Naive thymus-derived CD8-positive, alpha-beta T cell (primary cell): ENCODE measurements around the gene KRTAP13-1. TPM values are rescaled to one million over a fixed set of nuclear protein-coding genes. Genes with fewer than 3 reads are reported as not detected.

Experiments used
- ATAC-seq, 2 donors: fragments of 150-1000 bp; cut with Tn5 transposase in 1 of 2; sonication (Bioruptor Pico), chemical (Tn5 transposase) in 1 of 2; 1 replicate in 1 of 2; 2 replicates in 1 of 2; pipeline ENCODE4 v1.10.0; 2021; ENCODE audit warnings: mild to moderate bottlenecking in 2 of 2, moderate library complexity in 2 of 2
- POLR2A ChIA-PET: fragments of 350-600 bp; sonication (Branson Sonifier 250); formaldehyde crosslinking; loops from one replicate; lab custom pipeline; 2021; ENCODE audit warnings: antibody characterized with exemption; lab: Charles Lee
- DNase-seq, 10 donors: peaks; one replicate each; pipeline versions ENCODE4 v3.0.0 to v3.0.0-alpha.2; 2020 to 2022
- H3K27ac Mint-ChIP-seq, 10 donors: one replicate each; pipeline ENCODE4 v1.8.0; 2020 to 2022; ENCODE audit warnings: mild to moderate bottlenecking in 10 of 10, mixed read lengths in 10 of 10, moderate library complexity in 4 of 10, inconsistent platforms in 1 of 10
- H3K27me3 Mint-ChIP-seq, 5 donors: one replicate each; pipeline ENCODE4 v1.8.0; 2021 to 2022; ENCODE audit warnings: mixed read lengths in 5 of 5
- H3K36me3 Mint-ChIP-seq, 3 donors: one replicate each; pipeline ENCODE4 v1.8.0; 2020 to 2022; ENCODE audit warnings: mixed read lengths in 3 of 3, mild to moderate bottlenecking in 2 of 3, inconsistent platforms in 1 of 3
- H3K4me1 Mint-ChIP-seq, 4 donors: one replicate each; pipeline ENCODE4 v1.8.0; 2021 to 2022; ENCODE audit warnings: mixed read lengths in 4 of 4
- H3K4me3 Mint-ChIP-seq, 10 donors: one replicate each; pipeline ENCODE4 v1.8.0; 2020 to 2022; ENCODE audit warnings: mild to moderate bottlenecking in 10 of 10, mixed read lengths in 10 of 10, moderate library complexity in 6 of 10, inconsistent platforms in 1 of 10
- H3K9me3 Mint-ChIP-seq, 9 donors: one replicate each; pipeline ENCODE4 v1.8.0; 2020 to 2022; ENCODE audit warnings: mixed read lengths in 9 of 9, mild to moderate bottlenecking in 3 of 9, inconsistent platforms in 1 of 9, moderate library complexity in 1 of 9
- microRNA-seq: library from miRNA; unstranded; fragments of <30 nt; microRNA quantifications from one replicate; pipeline ENCODE4 v1.2.0, GENCODE V29; 2022; ENCODE audit warnings: borderline microRNAs expressed
- polyA plus RNA-seq, 3 donors: library from polyadenylated mRNA; unstranded; fragments of 300-500 nt; fragmentation: Illumina TruSeq; gene quantifications; one replicate each; pipeline ENCODE4 v1.2.3, GENCODE V29; 2021
- total RNA-seq, 8 experiments: library from RNA in 2 of 8; stranded (reverse) in 2 of 8; gene quantifications; one replicate each; pipeline ENCODE4 v1.2.3 and lab custom pipeline; 2021 to 2026

KRTAP13-1 gene
- total and polyA plus RNA-seq, 5 experiments from 2014 or later, result not detected

DNA sequence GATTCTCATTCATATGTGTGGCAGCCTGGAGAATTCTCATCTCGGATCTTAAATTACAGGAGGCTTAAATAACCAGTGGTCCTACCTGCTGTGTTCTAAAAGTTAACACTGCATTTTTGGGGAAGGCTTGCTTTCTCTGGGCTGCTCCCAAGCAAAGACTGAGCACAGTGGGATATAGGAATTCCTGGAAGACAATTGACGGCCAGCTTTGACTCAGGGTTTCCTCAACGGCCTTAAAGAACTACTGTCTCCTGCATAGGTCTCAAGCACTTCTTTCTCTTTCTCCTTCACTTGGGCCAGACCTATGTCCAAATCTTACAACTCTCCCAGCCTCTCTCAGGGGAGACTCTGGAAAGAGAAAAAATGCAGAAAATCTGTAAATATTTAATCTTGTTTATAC, 30.9 kb downstream of the KRTAP13-1 start:
- Mint-ChIP-seq H3K27me3 (peaks cover 0 to 14% (median 2%) of the 10 kb centered on the region in 5 donors), H3K4me3 (no peak overlapping the region), H3K9me3 (peaks cover 0 to 4% (median 0%) of the 10 kb centered on the region in 9 donors), H3K36me3 (no peaks in the 10 kb centered on the region), H3K4me1 (no peaks in the 10 kb centered on the region), H3K27ac (no peak overlapping the region)
- ATAC-seq (no peak), DNase-seq (no peak)
- POLR2A ChIA-PET, result no interaction called here

DNA sequence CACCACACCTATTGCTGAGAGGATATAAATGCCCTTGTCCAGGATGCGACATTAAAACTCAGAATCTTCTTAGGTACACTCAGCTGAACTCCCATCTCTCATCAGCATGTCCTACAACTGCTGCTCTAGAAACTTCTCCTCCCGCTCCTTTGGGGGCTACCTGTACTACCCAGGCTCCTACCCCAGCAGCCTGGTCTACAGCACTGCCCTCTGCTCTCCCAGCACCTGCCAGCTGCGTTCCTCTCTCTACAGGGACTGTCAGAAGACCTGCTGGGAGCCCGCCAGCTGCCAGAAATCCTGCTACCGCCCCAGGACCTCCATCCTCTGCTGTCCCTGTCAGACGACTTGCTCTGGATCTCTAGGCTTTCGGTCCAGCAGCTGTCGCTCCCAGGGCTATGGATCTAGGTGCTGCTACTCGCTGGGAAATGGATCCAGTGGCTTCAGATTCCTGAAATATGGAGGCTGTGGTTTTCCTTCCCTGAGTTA, 34.4 kb downstream of the KRTAP13-1 start, which contains the start of gene KRTAP13-4:
Gene KRTAP13-4 (plus strand): TSS at position 51 of the 486 bp plus-strand sequence. CDS start 56 bp downstream, at position 107.
- no peaks in the 10 kb centered on the region for H3K36me3 Mint-ChIP-seq
- peaks cover 0 to 15% (median 3%) of the 10 kb centered on the region in 5 donors for H3K27me3 Mint-ChIP-seq
- POLR2A ChIA-PET, result no interaction called here
- DNase-seq, result no peak
- H3K4me3 Mint-ChIP-seq, result no peak within 1 kb of the TSS
- H3K4me1 Mint-ChIP-seq, result no peaks in the 10 kb centered on the region
- peaks cover 0 to 2% (median 0%) of the 10 kb centered on the region in 9 donors for H3K9me3 Mint-ChIP-seq
- no peak for ATAC-seq
- H3K27ac Mint-ChIP-seq, result no peak within 1 kb of the TSS

DNA sequence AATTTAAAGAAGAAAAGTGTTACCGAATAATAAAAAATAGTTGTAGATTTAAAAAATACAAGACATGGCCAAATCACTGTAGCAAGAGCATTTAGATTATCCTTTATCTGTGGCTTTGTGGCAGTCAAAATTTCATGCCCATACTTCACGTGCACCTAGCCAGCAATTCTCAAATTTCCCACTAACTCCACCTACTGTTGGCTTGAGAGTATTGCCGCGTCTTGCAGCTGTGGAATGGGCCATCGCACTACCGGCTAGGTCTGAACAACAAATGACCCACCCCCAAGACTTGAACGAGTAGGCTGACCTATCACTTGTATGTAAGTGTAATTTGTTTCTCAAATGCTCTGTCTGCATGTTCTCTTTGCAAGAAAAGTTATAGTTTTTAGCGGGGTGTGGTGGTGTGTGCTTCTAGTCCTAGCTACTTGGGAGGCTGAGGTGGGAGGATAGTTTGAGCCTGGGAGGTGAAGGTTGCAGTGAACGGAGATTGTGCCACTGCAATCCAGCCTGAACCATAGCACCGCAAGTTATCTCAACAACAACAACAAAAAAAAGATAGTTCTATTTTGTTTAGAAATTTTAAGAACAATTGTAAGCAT, 38.3 kb downstream of the KRTAP13-1 start:
- H3K4me1 Mint-ChIP-seq, result no peaks in the 10 kb centered on the region
- POLR2A ChIA-PET, result no interaction called here
- peaks cover 1 to 24% (median 4%) of the 10 kb centered on the region in 5 donors for H3K27me3 Mint-ChIP-seq
- ATAC-seq (no peak), DNase-seq (no peak)
- H3K9me3 Mint-ChIP-seq, result peaks cover 0 to 3% (median 0%) of the 10 kb centered on the region in 9 donors
- no peak overlapping the region for H3K27ac Mint-ChIP-seq
- no peaks in the 10 kb centered on the region for H3K36me3 Mint-ChIP-seq
- H3K4me3 Mint-ChIP-seq, result no peak overlapping the region

DNA sequence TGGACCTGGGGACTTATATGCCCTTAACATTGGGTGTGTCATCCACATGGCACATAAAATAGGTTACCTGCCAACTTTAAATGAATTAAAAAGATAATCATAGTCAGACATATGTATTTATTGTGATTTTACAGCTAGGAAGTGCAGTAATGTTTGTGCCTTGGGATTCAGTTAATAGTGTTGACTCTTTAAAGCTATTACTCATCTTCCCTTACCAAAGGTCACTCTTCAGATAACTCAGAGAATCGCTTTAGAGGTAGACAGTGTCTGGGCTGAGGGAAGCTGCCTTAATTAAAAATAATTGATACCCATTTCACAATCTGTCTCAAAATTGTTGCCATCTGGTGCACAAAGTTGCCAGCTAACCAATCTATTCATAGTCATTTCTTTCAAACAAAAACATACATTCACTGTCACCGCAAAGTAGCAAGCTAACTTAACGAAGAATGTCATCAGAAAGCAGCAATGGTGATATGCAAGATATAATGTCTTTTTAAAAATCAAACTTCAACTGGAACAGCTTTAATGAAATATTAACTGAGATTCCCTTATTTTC, 41.3 kb downstream of the KRTAP13-1 start:
- Mint-ChIP-seq H3K27me3 (peaks cover 3 to 25% (median 7%) of the 10 kb centered on the region in 5 donors), H3K27ac (no peak overlapping the region)

DNA sequence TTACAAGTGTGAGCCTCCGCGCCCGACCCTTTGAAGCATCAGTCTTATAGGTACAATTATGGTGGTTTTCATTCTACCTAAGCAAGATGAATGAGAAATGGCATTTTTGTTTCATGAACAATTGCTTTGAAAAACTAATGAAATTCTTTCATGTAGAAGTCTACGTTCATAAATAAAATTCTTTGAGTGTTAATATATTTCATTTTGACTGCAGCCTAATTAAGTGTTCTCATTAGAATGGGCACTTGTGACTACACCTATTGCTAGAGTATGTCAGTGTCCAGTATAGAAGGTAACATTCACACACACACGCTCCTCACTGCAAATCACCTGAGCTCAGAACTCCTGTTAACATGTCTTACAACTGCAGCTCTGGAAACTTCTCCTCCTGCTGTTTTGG, 44.1 kb downstream of the KRTAP13-1 start, which contains the start of gene KRTAP15-1:
Gene KRTAP15-1 (plus strand): TSS at position 301 of the 400 bp plus-strand sequence. CDS start 53 bp downstream, at position 354.
- no peak for ATAC-seq
- DNase-seq, result no peak
- Mint-ChIP-seq H3K9me3 (peaks cover 0 to 3% (median 0%) of the 10 kb centered on the region in 9 donors), H3K27ac (no peak within 1 kb of the TSS), H3K27me3 (peaks cover 3 to 25% (median 7%) of the 10 kb centered on the region in 5 donors), H3K36me3 (no peaks in the 10 kb centered on the region), H3K4me1 (no peaks in the 10 kb centered on the region), H3K4me3 (no peak within 1 kb of the TSS)
- POLR2A ChIA-PET, result no interaction called here

More for the DNA sequence above, 41.3 kb downstream of the KRTAP13-1 start:
- ATAC-seq, result no peak
- H3K9me3 Mint-ChIP-seq, result peaks cover 0 to 3% (median 0%) of the 10 kb centered on the region in 9 donors
- POLR2A ChIA-PET, result no interaction called here
- H3K4me3 Mint-ChIP-seq, result no peak overlapping the region
- DNase-seq, result no peak
- H3K4me1 Mint-ChIP-seq, result no peaks in the 10 kb centered on the region
- no peaks in the 10 kb centered on the region for H3K36me3 Mint-ChIP-seq

DNA sequence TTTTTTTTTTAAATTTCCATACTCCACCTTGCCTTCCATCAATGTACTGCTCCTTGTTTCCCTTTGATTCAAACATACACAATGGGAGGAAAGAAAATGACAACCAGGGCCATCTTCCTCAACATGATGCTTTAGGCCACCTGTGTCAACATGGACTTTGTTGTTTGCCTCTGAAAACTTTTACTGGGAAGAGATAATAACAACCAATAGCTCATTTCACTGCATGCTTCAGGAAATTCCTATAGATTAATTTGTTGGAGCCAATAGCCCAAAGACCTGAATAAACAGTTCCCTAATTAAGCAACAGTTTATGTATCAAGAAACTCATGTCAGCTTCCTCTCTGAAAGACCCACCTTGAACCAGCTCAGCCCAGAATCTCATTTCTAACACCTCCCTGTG, 47.4 kb downstream of the KRTAP13-1 start:
- no peak for ATAC-seq
- Mint-ChIP-seq H3K27ac (no peak overlapping the region), H3K27me3 (peaks cover 0 to 23% (median 5%) of the 10 kb centered on the region in 5 donors), H3K4me1 (peaks cover 0 to 1% (median 0%) of the 10 kb centered on the region in 4 donors), H3K36me3 (no peaks in the 10 kb centered on the region), H3K4me3 (no peak overlapping the region), H3K9me3 (peaks cover 0 to 2% (median 0%) of the 10 kb centered on the region in 9 donors)
- no peak for DNase-seq
- POLR2A ChIA-PET, result no interaction called here

DNA sequence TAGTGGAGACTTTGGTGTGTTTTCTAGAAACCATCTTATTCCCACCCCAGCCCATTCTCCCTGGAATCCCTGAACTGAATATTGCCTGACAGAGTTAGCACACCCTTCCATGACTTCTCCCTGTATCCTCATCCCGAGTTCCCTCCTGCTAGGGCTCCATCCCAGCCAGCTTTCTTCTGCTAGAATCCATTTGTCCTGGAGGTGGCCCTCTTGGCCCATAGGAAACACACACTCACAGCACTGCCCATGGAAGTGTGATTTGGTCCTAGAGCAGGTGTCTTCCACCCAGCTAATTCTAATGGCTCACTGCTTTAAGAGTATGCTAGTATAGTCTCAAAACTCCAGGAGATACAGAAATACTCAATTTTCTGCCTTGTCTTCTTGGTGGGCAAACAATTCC, 48.4 kb downstream of the KRTAP13-1 start:
- Mint-ChIP-seq H3K27me3 (peaks cover 0 to 23% (median 5%) of the 10 kb centered on the region in 5 donors), H3K27ac (no peak overlapping the region)

More for the DNA sequence above, 48.4 kb downstream of the KRTAP13-1 start:
- H3K4me3 Mint-ChIP-seq, result no peak overlapping the region
- POLR2A ChIA-PET, result no interaction called here
- H3K9me3 Mint-ChIP-seq, result peaks cover 0 to 2% (median 0%) of the 10 kb centered on the region in 9 donors
- H3K4me1 Mint-ChIP-seq, result peaks cover 0 to 1% (median 0%) of the 10 kb centered on the region in 4 donors
- DNase-seq (no peak), ATAC-seq (no peak)
- no peaks in the 10 kb centered on the region for H3K36me3 Mint-ChIP-seq

Small RNAs within 50 kb of the gene (microRNA-seq; reads per million reads assigned to microRNA genes)
- not detected for gene MIR4327

Other genes with a start within 250 kb of the KRTAP13-1 start
- not detected for gene CLDN17, start 229.2 kb upstream of the KRTAP13-1 start, total RNA-seq
- gene CLDN17, start 229.2 kb upstream of the KRTAP13-1 start, polyA plus RNA-seq, result not detected
- gene CLDN8, start 179.9 kb upstream of the KRTAP13-1 start, total RNA-seq, result not detected
- gene CLDN8, start 179.9 kb upstream of the KRTAP13-1 start, polyA plus RNA-seq, result not detected
- gene KRTAP24-1, start 113.1 kb upstream of the KRTAP13-1 start, total RNA-seq, result not detected
- not detected for gene KRTAP24-1, start 113.1 kb upstream of the KRTAP13-1 start, polyA plus RNA-seq
- not detected for gene KRTAP25-1, start 106.5 kb upstream of the KRTAP13-1 start, total RNA-seq
- gene KRTAP25-1, start 106.5 kb upstream of the KRTAP13-1 start, polyA plus RNA-seq, result not detected
- not detected for gene KRTAP26-1, start 75.7 kb upstream of the KRTAP13-1 start, total RNA-seq
- gene KRTAP26-1, start 75.7 kb upstream of the KRTAP13-1 start, polyA plus RNA-seq, result not detected
- gene KRTAP27-1, start 58.3 kb upstream of the KRTAP13-1 start, total RNA-seq, result not detected
- not detected for gene KRTAP27-1, start 58.3 kb upstream of the KRTAP13-1 start, polyA plus RNA-seq
- gene KRTAP23-1, start 47.4 kb upstream of the KRTAP13-1 start, total RNA-seq, result not detected
- gene KRTAP23-1, start 47.4 kb upstream of the KRTAP13-1 start, polyA plus RNA-seq, result not detected
- gene KRTAP13-2, start 23.8 kb upstream of the KRTAP13-1 start, total RNA-seq, result not detected
- not detected for gene KRTAP13-2, start 23.8 kb upstream of the KRTAP13-1 start, polyA plus RNA-seq
- not detected for gene KRTAP13-3, start 29.9 kb downstream of the KRTAP13-1 start, total RNA-seq
- not detected for gene KRTAP13-3, start 29.9 kb downstream of the KRTAP13-1 start, polyA plus RNA-seq
- gene KRTAP13-4, start 34.2 kb downstream of the KRTAP13-1 start, total RNA-seq, result not detected
- not detected for gene KRTAP13-4, start 34.2 kb downstream of the KRTAP13-1 start, polyA plus RNA-seq
- gene KRTAP15-1, start 44.2 kb downstream of the KRTAP13-1 start, total RNA-seq, result not detected
- gene KRTAP15-1, start 44.2 kb downstream of the KRTAP13-1 start, polyA plus RNA-seq, result not detected
- gene KRTAP19-1, start 84.3 kb downstream of the KRTAP13-1 start, total RNA-seq, result not detected
- gene KRTAP19-1, start 84.3 kb downstream of the KRTAP13-1 start, polyA plus RNA-seq, result not detected
- gene KRTAP19-2, start 91.4 kb downstream of the KRTAP13-1 start, total RNA-seq, result not detected
- not detected for gene KRTAP19-2, start 91.4 kb downstream of the KRTAP13-1 start, polyA plus RNA-seq
- not detected for gene KRTAP19-3, start 96.0 kb downstream of the KRTAP13-1 start, total RNA-seq
- not detected for gene KRTAP19-3, start 96.0 kb downstream of the KRTAP13-1 start, polyA plus RNA-seq
- not detected for gene KRTAP19-4, start 101.1 kb downstream of the KRTAP13-1 start, total RNA-seq
- not detected for gene KRTAP19-4, start 101.1 kb downstream of the KRTAP13-1 start, polyA plus RNA-seq
- not detected for gene KRTAP19-5, start 106.1 kb downstream of the KRTAP13-1 start, total RNA-seq
- gene KRTAP19-5, start 106.1 kb downstream of the KRTAP13-1 start, polyA plus RNA-seq, result not detected
- not detected for gene KRTAP19-6, start 145.8 kb downstream of the KRTAP13-1 start, total RNA-seq
- gene KRTAP19-6, start 145.8 kb downstream of the KRTAP13-1 start, polyA plus RNA-seq, result not detected
- gene KRTAP19-7, start 165.3 kb downstream of the KRTAP13-1 start, total RNA-seq, result not detected
- not detected for gene KRTAP19-7, start 165.3 kb downstream of the KRTAP13-1 start, polyA plus RNA-seq
- not detected for gene KRTAP22-2, start 194.4 kb downstream of the KRTAP13-1 start, total RNA-seq
- gene KRTAP22-2, start 194.4 kb downstream of the KRTAP13-1 start, polyA plus RNA-seq, result not detected
- not detected for gene KRTAP6-3, start 196.4 kb downstream of the KRTAP13-1 start, total RNA-seq
- not detected for gene KRTAP6-3, start 196.4 kb downstream of the KRTAP13-1 start, polyA plus RNA-seq
- not detected for gene KRTAP6-2, start 202.9 kb downstream of the KRTAP13-1 start, total RNA-seq
- gene KRTAP6-2, start 202.9 kb downstream of the KRTAP13-1 start, polyA plus RNA-seq, result not detected
- not detected for gene KRTAP22-1, start 205.1 kb downstream of the KRTAP13-1 start, total RNA-seq
- not detected for gene KRTAP22-1, start 205.1 kb downstream of the KRTAP13-1 start, polyA plus RNA-seq
- not detected for gene KRTAP6-1, start 217.9 kb downstream of the KRTAP13-1 start, total RNA-seq
- not detected for gene KRTAP6-1, start 217.9 kb downstream of the KRTAP13-1 start, polyA plus RNA-seq
- not detected for gene KRTAP20-1, start 220.4 kb downstream of the KRTAP13-1 start, total RNA-seq
- gene KRTAP20-1, start 220.4 kb downstream of the KRTAP13-1 start, polyA plus RNA-seq, result not detected
- not detected for gene KRTAP20-4, start 224.6 kb downstream of the KRTAP13-1 start, total RNA-seq
- not detected for gene KRTAP20-4, start 224.6 kb downstream of the KRTAP13-1 start, polyA plus RNA-seq
- not detected for gene KRTAP20-2, start 239.2 kb downstream of the KRTAP13-1 start, total RNA-seq
- gene KRTAP20-2, start 239.2 kb downstream of the KRTAP13-1 start, polyA plus RNA-seq, result not detected
- not detected for gene KRTAP20-3, start 246.8 kb downstream of the KRTAP13-1 start, total RNA-seq
- not detected for gene KRTAP20-3, start 246.8 kb downstream of the KRTAP13-1 start, polyA plus RNA-seq